HG03457 (cell line): Measurements from ENCODE around the gene TMEM141.
"Not testable (repeated sequence)": the region's sequence is repeated elsewhere in the genome, so short reads cannot be mapped to it uniquely, and the experiment has no call there.

Source experiments
- ATAC-seq: cut with Tn5 transposase; IDR thresholded peaks from one replicate; pipeline ENCODE4 v1.9.1; 2021; ENCODE audit warnings: moderate number of reproducible peaks; ENCODE audit not compliant: unreplicated experiment

The TMEM141 gene

DNA sequence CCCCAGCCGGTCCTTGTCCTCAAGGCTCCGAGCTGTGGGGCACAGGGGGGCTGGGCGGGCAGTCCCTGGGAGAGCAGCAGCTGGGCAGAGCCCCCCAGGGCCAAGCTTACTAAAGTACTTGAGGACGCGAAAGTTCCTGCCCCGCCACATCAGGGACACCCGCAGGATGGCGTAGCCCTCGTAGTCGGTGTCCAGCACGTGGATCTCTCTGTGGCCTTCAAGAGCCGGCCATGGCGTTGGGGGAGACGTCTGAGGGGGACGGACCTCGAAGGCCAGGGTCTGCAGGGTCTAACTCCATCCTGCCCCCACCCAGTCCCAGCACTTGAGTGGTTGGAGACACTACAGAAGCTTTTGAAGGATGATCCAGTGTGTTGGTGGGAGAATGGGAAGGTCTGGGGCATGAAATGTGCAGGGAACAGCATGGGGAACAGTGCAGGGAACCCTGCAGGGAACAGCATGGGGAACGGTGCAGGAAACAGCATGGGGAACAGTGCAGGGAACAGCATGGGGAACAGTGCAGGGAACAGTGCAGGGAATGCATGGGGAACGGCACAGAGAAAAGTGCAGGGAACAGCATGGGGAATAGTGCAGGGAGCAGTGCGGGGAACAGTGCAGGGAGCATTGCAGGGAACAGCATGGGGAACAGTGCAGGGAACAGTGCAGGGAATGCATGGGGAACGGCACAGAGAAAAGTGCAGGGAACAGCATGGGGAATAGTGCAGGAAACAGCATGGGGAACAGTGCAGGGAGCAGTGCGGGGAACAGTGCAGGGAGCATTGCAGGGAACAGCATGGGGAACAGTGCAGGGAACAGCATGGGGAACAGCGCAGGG is 35.6 kb upstream of the TMEM141 start:
- ATAC-seq, result not testable (repeated sequence)

DNA sequence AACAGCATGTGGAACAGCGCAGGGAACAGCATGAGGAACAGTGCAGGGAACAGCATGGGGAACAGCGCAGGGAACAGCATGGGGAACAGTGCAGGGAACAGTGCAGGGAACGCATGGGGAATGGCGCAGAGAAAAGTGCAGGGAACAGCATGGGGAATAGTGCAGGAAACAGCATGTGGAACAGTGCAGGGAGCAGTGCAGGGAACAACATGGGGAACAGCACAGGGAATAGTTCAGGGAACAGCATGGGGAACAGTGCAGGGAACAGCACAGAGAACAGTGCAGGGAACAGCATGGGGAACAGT is 35.1 kb upstream of the TMEM141 start:
- no peak for ATAC-seq

DNA sequence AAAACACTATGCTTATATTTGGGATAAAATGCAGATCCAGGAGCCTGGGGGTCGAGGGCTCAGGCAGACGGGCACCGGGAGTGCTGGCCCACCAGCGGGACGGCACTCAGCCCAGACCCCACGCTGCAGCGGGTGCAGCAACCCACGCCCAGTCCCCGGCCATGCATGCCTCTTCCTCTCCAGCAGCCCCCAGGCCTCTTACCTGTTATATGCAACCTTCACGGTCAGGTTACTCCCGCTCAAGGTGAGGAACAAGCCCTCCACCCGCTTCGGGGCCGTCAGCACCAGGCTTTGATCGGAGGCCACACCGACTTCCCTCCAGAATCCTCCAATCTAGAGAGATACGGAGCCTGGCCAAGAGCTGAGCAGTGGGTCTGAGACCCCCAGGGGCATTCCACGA is 34.3 kb upstream of the TMEM141 start:
- ATAC-seq, result no peak

DNA sequence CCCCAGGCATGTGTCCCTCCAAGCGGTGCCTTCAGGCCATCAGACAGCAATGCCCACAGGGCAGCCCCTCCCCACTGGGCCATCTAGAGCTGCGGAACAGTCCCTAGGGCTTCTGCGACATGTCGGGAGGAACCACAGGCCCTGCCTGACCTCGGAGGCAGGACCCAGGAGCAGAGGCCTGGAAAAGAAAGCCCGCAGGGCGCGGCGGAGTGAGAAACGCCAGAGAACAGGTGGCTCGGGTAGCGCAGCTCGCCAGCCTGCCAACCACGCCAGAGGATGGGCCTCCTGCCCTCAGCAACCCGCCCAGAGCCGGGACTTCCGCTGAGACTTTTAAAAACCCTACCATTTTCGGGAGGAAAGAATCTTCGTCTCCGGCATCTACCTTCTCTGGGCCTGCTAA is 33.8 kb upstream of the TMEM141 start:
- ATAC-seq, result no peak

DNA sequence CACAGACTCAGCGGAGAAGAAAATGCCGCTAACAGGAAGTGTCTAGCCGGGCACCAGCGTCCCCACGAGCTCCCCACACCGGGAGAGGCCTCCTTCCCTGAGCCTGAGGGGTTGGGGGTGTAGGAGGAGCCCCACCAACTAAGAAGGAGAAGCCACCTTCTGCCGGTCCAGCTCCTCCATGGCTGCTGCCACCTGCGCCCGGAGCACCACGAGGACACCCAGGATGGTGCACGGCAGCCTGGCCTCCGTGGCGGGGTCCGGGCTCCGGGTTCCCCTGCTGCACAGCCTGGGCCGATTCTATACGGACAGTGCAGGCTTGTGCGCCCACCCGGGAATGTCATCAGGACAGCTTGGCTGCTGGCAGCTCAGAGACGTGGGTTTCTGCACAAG is 33.4 kb upstream of the TMEM141 start:
- ATAC-seq, result no peak

DNA sequence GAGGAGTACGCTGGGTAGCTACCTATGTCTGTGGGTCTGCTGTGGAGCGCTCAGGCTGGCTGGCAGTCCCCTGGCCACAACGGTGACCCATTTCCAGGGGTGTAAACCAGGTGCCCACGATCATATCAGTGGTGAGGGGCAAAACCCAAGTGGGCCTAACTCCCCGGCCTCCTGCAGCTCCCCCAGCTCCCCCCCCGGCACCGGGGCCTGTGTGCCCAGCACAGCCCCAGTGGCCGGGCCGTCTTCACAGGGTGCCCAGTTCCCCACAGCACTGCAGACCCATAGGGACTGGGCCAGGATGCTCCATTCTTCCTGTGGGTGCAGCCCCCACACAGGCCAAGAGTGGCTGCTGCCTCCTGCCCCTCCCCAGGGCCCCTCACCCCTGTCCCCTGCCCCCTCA is 32.1 kb upstream of the TMEM141 start:
- ATAC-seq, result no peak

DNA sequence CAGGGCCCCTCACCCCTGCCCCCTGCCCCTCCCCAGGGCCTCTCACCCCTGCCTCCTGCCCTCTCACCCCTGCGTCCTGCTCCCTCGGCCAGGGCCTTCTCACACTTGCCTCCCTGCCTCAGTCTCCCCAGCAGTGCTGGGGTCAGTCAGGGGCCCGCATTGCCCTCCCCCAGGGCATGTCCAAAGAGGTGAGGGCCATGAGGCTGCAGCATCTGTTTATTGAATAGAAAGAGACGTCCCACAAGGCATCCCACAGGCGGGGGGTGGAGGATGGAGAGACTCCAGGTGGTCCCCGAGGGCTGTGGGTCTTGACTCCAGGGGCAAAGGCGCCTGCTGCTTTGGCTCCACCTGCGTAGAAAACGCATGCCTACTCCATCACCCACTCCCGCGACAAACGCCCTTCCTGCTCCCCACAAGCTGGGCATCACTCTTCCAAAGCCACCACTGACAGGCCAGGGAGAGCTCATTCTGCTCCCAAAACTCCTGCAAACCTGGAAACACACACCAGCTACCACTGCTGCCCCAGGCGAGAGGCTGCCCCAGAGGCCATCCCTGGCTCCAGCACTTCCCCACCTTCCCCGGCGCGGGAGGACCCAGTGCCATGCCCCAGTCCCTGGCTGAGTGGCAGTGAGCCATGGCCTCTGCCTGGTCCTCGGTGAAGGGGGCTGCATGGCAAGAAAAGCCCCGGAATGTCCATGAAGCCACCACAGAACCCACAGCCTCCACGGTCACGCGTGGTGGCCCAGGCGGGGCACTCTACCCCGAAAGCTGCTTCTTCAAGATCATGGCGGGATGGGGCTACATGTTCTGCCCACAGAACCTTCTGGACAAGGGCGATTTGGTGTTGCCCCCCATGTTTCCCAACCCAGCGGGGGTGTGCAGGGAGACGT is 31.5 kb upstream of the TMEM141 start:
- no peak for ATAC-seq

DNA sequence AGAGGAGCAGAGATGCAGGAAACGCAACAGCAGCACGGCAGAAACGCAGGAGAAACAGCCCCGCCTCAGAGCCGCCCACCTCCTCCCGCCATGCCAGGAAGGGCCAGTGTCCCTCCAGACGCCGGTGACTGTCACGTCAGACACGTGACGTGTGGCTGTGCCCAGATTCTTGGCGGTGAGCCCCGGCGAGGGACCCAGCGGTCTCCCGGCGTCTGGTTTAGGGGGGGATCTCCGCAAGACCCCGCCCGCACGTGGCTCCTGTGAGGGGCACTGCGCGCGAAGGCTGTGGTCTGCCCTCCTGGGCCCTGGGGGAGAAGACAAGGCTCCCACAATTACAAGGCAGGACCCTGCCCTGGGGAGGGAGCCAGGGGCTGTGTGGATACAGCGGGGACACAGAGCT is 30.7 kb upstream of the TMEM141 start:
- ATAC-seq, result no peak

DNA sequence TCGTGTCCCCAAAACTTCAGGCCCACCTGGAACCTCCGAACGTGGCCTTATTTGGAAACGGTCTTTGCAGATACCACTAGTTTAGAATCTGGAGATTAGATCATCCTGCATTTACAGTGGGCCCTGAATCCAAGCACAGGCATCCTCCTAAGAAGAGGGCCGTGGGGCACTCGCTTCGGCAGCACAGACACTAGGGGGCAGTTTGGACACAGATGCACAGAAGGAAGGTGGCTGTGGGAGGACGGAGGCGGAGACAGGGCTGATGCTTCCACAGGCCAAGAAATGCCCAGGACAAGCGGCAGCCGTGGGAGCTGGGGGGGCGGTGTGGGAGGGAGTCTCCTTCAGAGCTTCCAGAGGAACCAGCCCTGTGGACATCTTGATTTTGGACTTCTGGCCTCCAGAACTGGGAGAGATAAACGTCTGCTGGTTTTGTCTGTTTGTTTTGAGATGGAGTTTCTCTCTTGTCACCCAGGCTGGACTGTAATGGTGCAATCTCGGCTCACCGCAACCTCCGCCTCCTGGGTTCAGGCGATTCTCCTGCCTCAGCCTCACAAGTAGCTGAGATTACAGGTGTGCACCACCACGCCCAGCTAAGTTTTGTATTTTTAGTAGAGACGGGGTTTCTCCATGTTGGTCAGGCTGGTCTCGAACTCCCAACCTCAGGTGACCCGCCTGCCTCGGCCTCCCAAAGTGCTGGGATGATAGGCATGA is 30.2 kb upstream of the TMEM141 start:
- not testable (repeated sequence) for ATAC-seq

DNA sequence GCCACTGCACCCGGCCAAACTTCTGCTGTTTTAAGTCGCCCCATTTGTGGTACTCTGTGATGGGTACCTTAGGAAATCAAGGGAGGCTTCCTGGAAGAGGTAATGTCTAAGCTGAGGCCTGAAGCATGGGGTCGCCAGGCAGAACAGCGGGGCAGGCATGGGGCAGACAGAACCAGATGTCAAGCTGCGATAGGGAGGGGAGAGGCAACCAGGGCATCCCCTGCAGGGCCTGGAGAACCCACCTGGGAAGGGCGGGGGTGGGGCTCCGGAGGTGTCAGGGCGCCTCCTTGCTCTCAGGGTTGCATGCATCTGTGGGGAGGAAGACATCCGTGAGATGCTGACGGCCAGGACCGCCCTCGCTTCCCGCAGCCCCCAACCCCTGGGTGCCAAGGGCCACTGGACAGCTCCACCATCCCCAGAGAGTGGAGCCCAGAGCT is 29.6 kb upstream of the TMEM141 start:
- no peak for ATAC-seq

DNA sequence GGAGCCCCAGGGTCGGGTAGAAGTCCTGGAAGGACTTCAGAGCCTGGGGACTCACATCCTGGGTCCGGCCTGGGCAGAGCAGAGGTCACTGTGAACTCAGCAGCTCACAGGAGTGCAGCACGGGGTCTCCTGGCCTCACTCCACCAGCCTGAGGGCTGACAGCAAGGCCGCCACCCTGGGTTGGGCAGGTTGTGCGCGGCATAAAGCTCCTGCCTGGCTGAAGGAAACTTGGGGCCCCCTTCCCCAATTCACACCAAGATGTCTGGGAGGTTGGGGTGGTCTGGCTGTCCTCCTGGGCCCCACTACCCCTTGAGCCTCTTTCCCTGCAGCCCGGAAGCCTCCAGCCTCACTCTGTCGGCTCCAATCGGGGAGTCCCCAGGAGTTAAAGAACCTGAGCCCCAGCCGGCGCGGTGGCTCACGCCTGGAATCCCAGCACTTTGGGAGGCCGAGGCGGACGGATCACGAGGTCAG is 28.9 kb upstream of the TMEM141 start:
- no peak for ATAC-seq

DNA sequence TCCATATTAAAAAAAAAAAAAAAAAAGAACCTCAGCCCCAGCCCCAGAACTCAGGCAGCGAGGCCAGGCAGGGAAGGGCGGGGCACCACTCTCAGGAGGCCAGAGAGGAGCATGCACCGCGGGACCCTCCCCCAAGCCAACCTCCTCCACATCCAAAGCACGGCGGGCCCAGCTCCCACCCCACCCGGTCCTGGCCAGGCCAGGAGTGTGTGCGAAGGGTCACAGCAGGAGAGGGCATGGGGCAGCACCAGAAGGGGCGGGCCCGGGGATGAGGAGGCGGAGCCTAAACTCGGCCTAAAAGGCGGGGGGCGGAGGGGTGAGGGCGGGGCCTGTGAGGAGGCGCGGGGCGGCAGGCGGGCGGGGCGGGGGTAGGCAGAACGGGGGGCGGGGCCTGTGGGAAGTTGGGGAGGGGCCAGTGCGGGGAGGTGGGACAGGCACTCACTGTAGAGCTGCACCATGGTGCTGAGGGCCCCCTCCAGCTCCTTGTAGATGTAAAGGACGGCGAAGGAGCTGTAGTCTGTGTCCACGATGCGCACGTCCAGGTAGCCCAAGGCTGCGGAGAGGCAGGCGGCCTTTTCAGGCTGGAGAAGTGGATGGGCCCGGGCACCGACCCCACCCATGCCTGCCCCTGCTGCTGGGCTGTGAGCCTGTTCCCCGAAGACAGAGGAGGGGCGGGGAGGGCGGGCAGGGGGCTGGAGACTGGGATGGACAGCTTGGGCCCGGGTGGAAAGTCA is 28.1 kb upstream of the TMEM141 start:
- no peak for ATAC-seq

DNA sequence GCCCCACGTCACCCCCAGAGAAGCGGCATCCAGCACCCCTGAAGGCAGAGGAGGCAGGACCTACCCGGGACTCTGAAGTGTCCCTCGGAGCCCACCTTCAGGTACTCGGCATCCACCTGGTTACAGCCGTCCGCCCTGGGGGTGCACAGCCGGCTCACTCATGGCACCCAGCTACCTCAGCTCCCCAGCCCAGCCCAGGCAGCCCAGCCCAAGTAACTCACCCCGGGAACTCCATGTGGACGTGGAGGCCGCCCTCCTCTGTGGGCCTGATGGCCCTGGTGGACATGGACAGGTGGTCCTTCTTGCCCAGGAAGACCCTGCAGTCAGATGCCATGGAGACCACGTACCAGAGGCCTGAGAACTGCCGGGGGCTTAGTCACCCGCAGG is 27.5 kb upstream of the TMEM141 start:
- no peak for ATAC-seq

DNA sequence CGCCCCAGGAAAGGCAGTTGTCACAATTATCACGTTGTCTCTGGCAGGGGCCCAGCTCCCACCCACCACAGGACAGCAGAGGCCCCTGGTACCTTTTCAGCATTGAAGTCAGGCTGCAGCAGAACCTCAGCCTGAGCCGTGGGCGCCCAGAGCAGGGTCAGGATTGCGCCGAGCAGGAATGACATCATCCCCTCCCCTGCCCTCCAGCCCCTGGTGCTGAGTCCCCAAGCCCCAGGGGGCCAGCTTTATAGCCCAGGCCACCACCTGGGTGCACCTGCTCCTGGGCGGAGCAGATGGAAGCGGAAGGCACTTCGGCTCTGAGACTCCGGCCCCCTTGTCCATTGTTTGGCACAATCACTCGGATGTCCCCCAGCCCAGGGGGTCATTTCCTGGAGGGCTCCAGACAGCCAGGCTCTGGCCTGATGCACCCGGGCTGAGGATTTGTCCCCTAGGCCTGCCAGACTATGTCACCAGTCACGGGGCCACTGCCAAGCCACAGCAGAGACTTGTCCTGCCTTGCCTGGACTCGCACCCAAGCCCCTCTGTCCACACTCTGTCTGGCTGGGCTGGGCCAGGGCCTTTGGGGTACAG is 26.7 kb upstream of the TMEM141 start, which contains the start of gene LCN15:
Gene LCN15 (minus strand): TSS at position 218 of the 591 bp plus-strand sequence. CDS start 30 bp downstream, at position 188.
- no peak for ATAC-seq

DNA sequence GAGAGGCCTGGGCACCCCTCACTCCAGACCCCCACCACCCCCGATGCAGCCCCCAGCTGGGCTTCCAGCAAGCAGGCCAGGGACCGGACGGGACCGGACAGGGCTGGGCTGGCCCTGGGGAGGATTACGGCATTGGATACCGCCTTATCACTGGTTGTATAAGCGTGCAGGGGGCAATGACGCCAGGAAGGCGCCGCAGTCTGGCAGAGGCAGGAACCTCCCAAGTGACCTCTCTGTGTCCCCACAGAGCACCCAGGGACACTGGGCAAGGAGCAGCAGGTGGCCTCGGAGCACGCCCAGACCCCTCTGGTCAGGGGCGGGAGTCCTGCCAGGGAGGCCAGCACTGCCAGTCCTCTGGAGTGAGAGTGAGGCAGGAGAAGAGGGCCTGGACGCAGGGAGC is 26.1 kb upstream of the TMEM141 start:
- ATAC-seq, result no peak

DNA sequence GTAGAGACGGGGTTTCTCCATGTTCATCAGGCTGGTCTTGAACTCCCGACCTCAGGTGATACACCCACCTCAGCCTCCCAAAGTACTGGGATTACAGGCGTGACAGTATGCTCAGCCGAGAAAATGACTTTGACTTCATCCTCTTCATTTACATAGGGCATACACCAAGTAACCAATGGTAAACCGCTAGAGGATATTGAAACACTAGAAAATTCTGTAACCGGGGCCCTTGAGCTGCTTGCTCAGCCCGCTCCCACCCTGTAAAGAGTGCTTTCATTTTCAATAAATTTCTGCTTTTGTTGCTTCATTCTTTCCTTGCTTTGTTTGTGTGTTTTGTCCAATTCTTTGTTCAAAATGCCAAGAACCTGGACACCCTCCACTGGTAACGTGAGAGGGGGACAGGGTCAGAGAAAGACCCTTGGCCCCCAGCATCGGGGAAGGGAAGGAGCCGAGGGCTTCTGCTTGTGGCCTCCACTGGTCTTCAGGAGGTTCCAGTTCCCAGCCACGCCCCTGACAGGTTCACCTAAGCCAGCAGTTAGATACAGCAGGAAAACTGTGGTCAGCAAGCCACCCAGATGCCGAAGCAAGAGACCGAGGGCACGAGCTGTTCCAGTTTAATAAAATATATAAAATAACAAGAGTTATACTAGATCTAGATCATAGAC is 25.3 kb upstream of the TMEM141 start:
- not testable (repeated sequence) for ATAC-seq

DNA sequence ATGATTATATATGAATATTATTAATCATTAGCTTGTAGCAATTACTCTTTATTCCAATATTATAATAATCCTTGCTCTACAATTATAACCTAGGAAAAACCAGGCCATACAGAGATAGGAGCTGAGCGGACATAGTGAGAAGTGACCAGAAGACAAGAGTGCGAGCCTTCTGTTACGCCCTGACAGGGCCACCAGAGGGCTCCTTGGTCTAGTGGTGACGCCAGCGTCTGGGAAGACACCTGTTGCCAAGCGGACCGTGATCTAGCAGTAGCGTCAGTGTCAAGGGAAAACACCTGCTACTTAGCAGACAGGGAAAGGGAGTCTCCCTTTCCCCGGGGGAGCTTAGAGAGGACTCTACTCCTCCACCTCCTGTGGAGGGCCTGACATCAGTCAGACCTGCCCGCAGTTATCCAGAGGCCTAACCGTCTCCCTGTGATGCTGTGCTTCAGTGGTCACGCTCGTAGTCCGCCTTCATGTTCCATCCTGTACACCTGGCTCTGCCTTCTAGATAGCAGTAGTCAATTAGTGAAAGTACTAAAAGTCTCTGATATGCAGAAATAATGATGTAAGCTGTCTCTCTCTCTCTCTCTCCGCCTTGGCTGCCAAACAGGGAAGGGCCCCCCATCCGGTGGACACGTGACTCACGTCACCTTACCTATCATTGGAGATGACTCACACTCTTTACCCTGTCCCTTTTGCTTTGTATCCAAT is 24.6 kb upstream of the TMEM141 start:
- ATAC-seq, result not testable (repeated sequence)

DNA sequence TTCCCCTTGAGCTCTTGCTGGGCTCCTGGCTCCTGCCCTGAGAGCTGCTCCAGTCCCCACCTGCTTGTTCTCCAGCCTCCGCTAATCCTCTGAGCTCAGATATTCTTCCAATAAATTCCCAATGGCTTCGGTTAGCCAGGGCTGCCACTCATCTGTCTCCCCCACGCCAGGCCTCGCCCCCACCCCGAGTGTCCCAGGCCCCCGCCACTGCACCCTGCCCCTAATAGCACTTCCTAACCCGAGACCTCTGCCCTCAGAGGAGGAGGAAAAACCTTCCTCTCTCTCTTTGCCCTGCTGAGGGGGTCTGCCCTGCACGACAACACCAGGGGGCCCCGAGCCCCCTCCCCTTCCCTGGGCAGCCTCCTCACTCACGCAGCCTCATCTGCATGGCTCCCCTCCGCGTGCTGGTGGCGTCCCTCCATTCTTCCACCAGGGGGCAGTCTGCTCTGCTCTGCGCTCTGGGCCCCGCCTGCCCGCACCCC is 21.4 kb upstream of the TMEM141 start:
- ATAC-seq, result no peak

DNA sequence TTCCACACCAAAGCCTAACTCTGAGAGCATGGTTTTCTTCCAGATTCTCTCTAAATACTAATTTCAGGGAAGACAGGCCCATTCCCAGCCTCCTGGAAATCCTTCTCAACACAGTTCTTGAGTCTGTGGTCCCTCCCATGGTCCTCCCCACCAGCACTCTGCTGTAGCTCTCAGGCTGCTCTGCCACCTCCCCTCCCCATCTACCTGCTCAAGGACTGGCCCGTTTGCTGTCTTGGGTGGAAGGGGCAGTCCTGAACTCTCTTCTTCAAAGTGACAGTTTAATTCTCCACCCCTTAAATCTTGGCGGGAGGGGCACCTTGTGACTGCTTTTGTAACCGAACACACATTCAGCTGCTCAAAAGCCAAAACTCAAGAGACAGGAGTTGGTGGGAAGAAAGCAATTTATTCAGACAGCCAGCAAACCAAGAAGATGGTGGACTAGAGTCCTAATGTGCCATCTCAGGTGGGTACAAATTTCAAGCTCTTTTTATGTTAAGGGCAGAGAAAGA is 19.2 kb upstream of the TMEM141 start:
- ATAC-seq, result no peak
